Activated effector memory CD4-positive, alpha-beta T cell treated with Interleukin-2 at 50 U/mL for 16 hours (primary cell): ENCODE results near the gene NKAIN4.

Source experiments
- DNase-seq: peaks from one replicate; pipeline ENCODE4 v3.0.0-alpha.2; 2020

NKAIN4 gene

GRCh38 chr20:63287697-63288580 lies 33.7 kb upstream of the NKAIN4 start:
- DNase-seq: no peak

- no peak for DNase-seq
Observed at GRCh38 chr20:63286781-63287696, 32.8 kb upstream of the NKAIN4 start.

- no peak for DNase-seq
Observed at GRCh38 chr20:63285636-63286615, 31.7 kb upstream of the NKAIN4 start.

- DNase-seq: no peak
Observed at GRCh38 chr20:63284981-63285524, 30.8 kb upstream of the NKAIN4 start.

- DNase-seq: no peak
Observed at GRCh38 chr20:63284544-63284949, 30.3 kb upstream of the NKAIN4 start.

GRCh38 chr20:63284083-63284440 lies 29.8 kb upstream of the NKAIN4 start:
- peak; percentile 6 for DNase-seq

GRCh38 chr20:63283397-63284082 lies 29.3 kb upstream of the NKAIN4 start:
- DNase-seq: no peak

GRCh38 chr20:63282946-63283345 lies 28.7 kb upstream of the NKAIN4 start:
- DNase-seq: no peak

- DNase-seq: no peak
Observed at GRCh38 chr20:63281742-63282665, 27.7 kb upstream of the NKAIN4 start.

- DNase-seq: no peak
Observed at GRCh38 chr20:63280929-63281545, 26.8 kb upstream of the NKAIN4 start.

- DNase-seq: no peak
Observed at GRCh38 chr20:63280371-63280770, 26.1 kb upstream of the NKAIN4 start.

- DNase-seq: no peak
Observed at GRCh38 chr20:63279931-63280330, 25.7 kb upstream of the NKAIN4 start.

GRCh38 chr20:63278661-63279060 lies 24.4 kb upstream of the NKAIN4 start:
- no peak for DNase-seq

- DNase-seq: no peak
Observed at GRCh38 chr20:63277466-63278272, 23.4 kb upstream of the NKAIN4 start.

GRCh38 chr20:63276956-63277355 lies 22.7 kb upstream of the NKAIN4 start:
- DNase-seq: no peak

GRCh38 chr20:63275825-63276224 lies 21.6 kb upstream of the NKAIN4 start:
- no peak for DNase-seq

- no peak for DNase-seq
Observed at GRCh38 chr20:63274381-63275228, 20.3 kb upstream of the NKAIN4 start.
